Loucy (cell line): ENCODE measurements around the gene SPC24.

Experiments
- H2AFZ ChIP-seq: fragments of 200-600 bp; sonication (generic); 2 replicates; pipeline ENCODE4 v1.6.0; 2016; ENCODE audit warnings: antibody characterized with exemption, mild to moderate bottlenecking, low read length, moderate library complexity
- H3F3A ChIP-seq: fragments of 200-600 bp; 2 replicates; pipeline ENCODE4 v1.6.0; 2016; ENCODE audit warnings: antibody characterized with exemption, low read depth, mild to moderate bottlenecking
- H3K27me3 ChIP-seq: fragments of 200-600 bp; sonication (generic); 2 replicates; pipeline ENCODE4 v1.6.1; 2014; ENCODE audit warnings: low read length, mild to moderate bottlenecking; ENCODE audit not compliant: insufficient read depth, poor library complexity, severe bottlenecking
- H3K36me3 ChIP-seq: fragments of 200-600 bp; sonication (generic); 2 replicates; pipeline ENCODE4 v1.6.1; 2016; ENCODE audit warnings: low read length; ENCODE audit not compliant: insufficient read depth
- H3K4me1 ChIP-seq: fragments of 200-600 bp; sonication (generic); 2 replicates; pipeline ENCODE4 v1.5.1; 2014; ENCODE audit warnings: low read length, mild to moderate bottlenecking; ENCODE audit not compliant: insufficient read depth, poor library complexity, severe bottlenecking
- H3K4me2 ChIP-seq: fragments of 200-600 bp; sonication (generic); 2 replicates; pipeline ENCODE4 v1.6.0; 2014; ENCODE audit warnings: antibody characterized with exemption, low read length, low read depth, mild to moderate bottlenecking; ENCODE audit not compliant: poor library complexity, severe bottlenecking
- H3K4me3 ChIP-seq: fragments of 200-600 bp; sonication (generic); 2 replicates; pipeline ENCODE4 v1.5.1; 2014; ENCODE audit warnings: low read length, mild to moderate bottlenecking, mixed read lengths; ENCODE audit not compliant: poor library complexity, severe bottlenecking
- H3K79me2 ChIP-seq: fragments of 200-600 bp; sonication (generic); 2 replicates; pipeline ENCODE4 v1.6.1; 2014; ENCODE audit warnings: low read length; ENCODE audit not compliant: insufficient read depth
- H3K9ac ChIP-seq: fragments of 200-600 bp; sonication (generic); 2 replicates; pipeline ENCODE4 v1.6.0; 2014; ENCODE audit warnings: mild to moderate bottlenecking, low read depth, low read length, moderate library complexity; ENCODE audit not compliant: poor library complexity, severe bottlenecking
- H3K9me2 ChIP-seq: fragments of 200-600 bp; sonication (generic); replicated peaks from 2 replicates; pipeline ENCODE4 v1.6.1; 2016; ENCODE audit warnings: low read depth, low read length, mixed read lengths
- H3K9me3 ChIP-seq: fragments of 200-600 bp; sonication (generic); 2 replicates; pipeline ENCODE4 v1.6.1; 2014; ENCODE audit warnings: mild to moderate bottlenecking, antibody characterized with exemption, low read length, low read depth; ENCODE audit not compliant: insufficient read depth
- H4K20me1 ChIP-seq: fragments of 200-600 bp; sonication (generic); 2 replicates; pipeline ENCODE4 v1.6.0; 2014; ENCODE audit warnings: antibody characterized with exemption, low read length, mild to moderate bottlenecking; ENCODE audit not compliant: insufficient read depth, poor library complexity, severe bottlenecking
- CTCF ChIP-seq: fragments of 200-600 bp; sonication (generic); conservative IDR thresholded peaks from 2 replicates; pipeline ENCODE4 v1.5.1; 2014; ENCODE audit warnings: mild to moderate bottlenecking, antibody characterized with exemption, low read length
- EZH2phosphoT487 ChIP-seq: fragments of 200-600 bp; IDR thresholded peaks from 2 replicates; pipeline ENCODE4 v1.6.1; 2018; ENCODE audit warnings: antibody characterized with exemption, mild to moderate bottlenecking, moderate library complexity, borderline replicate concordance

Gene SPC24

GRCh38 chr19:11154683-11155047, 917 bp downstream of the SPC24 start:
- Histone ChIP-seq H3K4me1 (peaks cover 24% of the 10 kb centered on the region), H3K79me2 (peaks cover 51% of the 10 kb centered on the region), H3K4me2 (peak overlapping the region; percentile 94), H4K20me1 (no peaks in the 10 kb centered on the region), H3K27me3 (peaks cover 4% of the 10 kb centered on the region), H2AFZ (no peak overlapping the region), H3K9me2 (no peaks in the 10 kb centered on the region), H3K9ac (peak overlapping the region; percentile 100), H3K9me3 (no peaks in the 10 kb centered on the region), H3F3A (no peaks in the 10 kb centered on the region), H3K36me3 (no peaks in the 10 kb centered on the region), H3K4me3 (peak overlapping the region; percentile 100)
- TF ChIP-seq CTCF = no peak

GRCh38 chr19:11152318-11153062, 3.1 kb downstream of the SPC24 start:
- H3K79me2 ChIP-seq = peaks cover 55% of the 10 kb centered on the region

GRCh38 chr19:11151181-11151580, 4.4 kb downstream of the SPC24 start:
- H2AFZ ChIP-seq = no peak overlapping the region
- H3K4me1 ChIP-seq = peaks cover 24% of the 10 kb centered on the region
- H3K27me3 ChIP-seq = peaks cover 4% of the 10 kb centered on the region
- TF ChIP-seq EZH2phosphoT487 (no peak), CTCF (no peak)
- H3K4me3 ChIP-seq = peak overlapping the region; percentile 20
- peaks cover 55% of the 10 kb centered on the region for H3K79me2 ChIP-seq
- no peaks in the 10 kb centered on the region for H3F3A ChIP-seq
- H4K20me1 ChIP-seq = no peaks in the 10 kb centered on the region
- H3K9me3 ChIP-seq = no peaks in the 10 kb centered on the region
- no peaks in the 10 kb centered on the region for H3K9me2 ChIP-seq
- H3K9ac ChIP-seq = peak overlapping the region; percentile 16
- peaks cover 5% of the 10 kb centered on the region; the same call in 1 of the 2 replicates for H3K36me3 ChIP-seq
- peak overlapping the region; percentile 32 for H3K4me2 ChIP-seq

More at GRCh38 chr19:11152318-11153062, 3.1 kb downstream of the SPC24 start:
- no peak overlapping the region for H2AFZ ChIP-seq
- H3K4me3 ChIP-seq = peak overlapping the region; percentile 46
- H3K9me2 ChIP-seq = no peaks in the 10 kb centered on the region
- no peaks in the 10 kb centered on the region for H4K20me1 ChIP-seq
- H3F3A ChIP-seq = no peaks in the 10 kb centered on the region
- peaks cover 24% of the 10 kb centered on the region for H3K4me1 ChIP-seq
- no peaks in the 10 kb centered on the region for H3K9me3 ChIP-seq
- peaks cover 4% of the 10 kb centered on the region for H3K27me3 ChIP-seq
- peaks cover 3% of the 10 kb centered on the region; the same call in 1 of the 2 replicates for H3K36me3 ChIP-seq
- peak overlapping the region; percentile 52 for H3K4me2 ChIP-seq
- TF ChIP-seq EZH2phosphoT487 (no peak), CTCF (no peak)
- peak overlapping the region; percentile 100 for H3K9ac ChIP-seq
